Panc1 (cell line): ENCODE measurements around the gene CCDC12. TPM values are rescaled to one million over a fixed set of nuclear protein-coding genes. Genes with fewer than 3 reads are reported as not detected.

ENCODE experiments used
- ATAC-seq: fragments of 200-7000 bp; cut with Tn5 transposase; 2 replicates; pipeline ENCODE4 v1.9.1; 2020; ENCODE audit warnings: mild to moderate bottlenecking, moderate library complexity
- BruUV-seq: library from RNA; stranded (reverse); fragments of 400-500 nt; replicated peaks from 2 replicates; lab custom pipeline; 2021; lab: Mats Ljungman, UMichigan
- CTCF ChIA-PET: fragments of 300-600 bp; sonication (Branson Sonifier 250); formaldehyde crosslinking; loops from one replicate; lab custom pipeline; 2022; ENCODE audit warnings: antibody characterized with exemption; lab: Charles Lee
- POLR2A ChIA-PET: fragments of 300-600 bp; sonication (Branson Sonifier 250); formaldehyde crosslinking; loops from one replicate; lab custom pipeline; 2022; ENCODE audit warnings: antibody characterized with exemption; lab: Charles Lee
- DNase-seq: peaks from one replicate; pipeline ENCODE4 v3.0.0-alpha.2; 2010; ENCODE audit warnings: low read depth, low spot score
- H3K27ac ChIP-seq: 2 replicates; pipeline ENCODE4 v1.5.1; 2011; ENCODE audit warnings: mild to moderate bottlenecking, low read length, inconsistent platforms
- H3K27me3 ChIP-seq: fragments of 200-500 bp; sonication (Bioruptor generic); 2 replicates; pipeline ENCODE4 v1.6.0; 2014; ENCODE audit warnings: low read length, inconsistent platforms; ENCODE audit not compliant: control insufficient read depth, insufficient read depth
- H3K36me3 ChIP-seq: fragments of 200-500 bp; sonication (Bioruptor generic); 2 replicates; pipeline ENCODE4 v1.5.1; 2014; ENCODE audit warnings: inconsistent platforms, mild to moderate bottlenecking, low read length, moderate library complexity; ENCODE audit not compliant: control insufficient read depth, insufficient read depth
- H3K4me1 ChIP-seq: 2 replicates; pipeline ENCODE4 v1.5.1; 2011; ENCODE audit warnings: inconsistent platforms, mild to moderate bottlenecking, low read length, moderate library complexity; ENCODE audit not compliant: control insufficient read depth, insufficient read depth
- H3K4me3 ChIP-seq, 2 experiments: 2 replicates each; pipeline ENCODE4 v1.5.1; 2011 to 2012; ENCODE audit warnings: low read depth in 2 of 2, low read length in 2 of 2, mild to moderate bottlenecking in 2 of 2, inconsistent platforms in 1 of 2, moderate library complexity in 1 of 2
- H3K9me3 ChIP-seq: fragments of 200-500 bp; sonication (Bioruptor generic); 2 replicates; pipeline ENCODE4 v1.5.1; 2014; ENCODE audit warnings: low read depth, mild to moderate bottlenecking, inconsistent platforms, low read length, moderate library complexity; ENCODE audit not compliant: control insufficient read depth, insufficient read depth
- CTCF ChIP-seq: fragments of 450-650 bp; IDR thresholded peaks from 2 replicates; pipeline ENCODE4 v1.5.1; 2017; ENCODE audit warnings: mild to moderate bottlenecking
- SIN3A ChIP-seq: IDR thresholded peaks from 2 replicates; pipeline ENCODE4 v1.6.1; 2012; ENCODE audit warnings: low read depth, mild to moderate bottlenecking, low read length, moderate library complexity, borderline replicate concordance; ENCODE audit not compliant: insufficient read depth
- TCF7L2 ChIP-seq: IDR thresholded peaks from 2 replicates; pipeline ENCODE4 v1.6.1; 2011; ENCODE audit warnings: mild to moderate bottlenecking, low read depth, low read length, inconsistent platforms
- in situ Hi-C: cut with HindIII; loops from 2 replicates; pipeline ENCODE4 v1.10.0; 2016; ENCODE audit warnings: low sequenced_read_pairs, low pct_unique_long_range_greater_than_20kb
- intact Hi-C: fragments of 100-400 bp; cut with micrococcal nuclease; formaldehyde crosslinking; loops from one replicate; pipeline ENCODE4 v1.10.0; 2022; ENCODE audit not compliant: unreplicated experiment
- total RNA-seq: library from RNA; stranded (reverse); gene quantifications from one replicate; pipeline ENCODE4 v1.2.1, GENCODE V29; 2021; ENCODE audit not compliant: unreplicated experiment
- TF ChIP-seq, protein P1 (sequence below), 2 experiments: IDR thresholded peaks; 2 replicates each; pipeline ENCODE4 v1.6.1; 2011 to 2012; ENCODE audit warnings: low read depth in 2 of 2, control low read depth in 1 of 2, low read length in 1 of 2, mild to moderate bottlenecking in 1 of 2, moderate library complexity in 1 of 2; ENCODE audit not compliant: insufficient read depth in 1 of 2

Gene CCDC12
- total RNA-seq, 1 experiment from 2014 or later: 35.5 TPM

DNA sequence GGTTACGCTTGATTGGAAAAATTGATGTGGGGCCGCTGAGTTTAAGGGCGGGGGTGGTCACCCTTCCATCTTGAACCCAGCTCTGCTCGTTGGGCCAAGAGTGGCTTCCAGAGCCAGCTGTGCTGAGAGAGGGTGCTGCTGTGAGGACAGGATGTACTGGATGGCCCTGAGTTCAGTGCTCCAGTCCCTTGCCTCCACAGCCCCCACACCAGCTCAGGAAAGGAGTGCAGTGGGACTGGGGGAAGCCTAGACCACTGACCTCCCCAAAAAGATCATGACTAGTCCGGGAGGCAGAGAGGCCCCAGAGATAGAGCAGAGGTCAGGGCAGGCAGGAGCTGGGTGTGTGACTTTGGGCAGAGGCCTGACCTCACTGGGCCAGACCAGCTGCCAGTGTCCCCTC lies 103.0 kb downstream of the CCDC12 start:
- no peaks in the 10 kb centered on the region for H3K36me3 ChIP-seq
- no peak overlapping the region for H3K4me3 ChIP-seq
- in situ Hi-C loops (no loop called here), intact Hi-C loops (no loop called here)
- CTCF ChIA-PET: no interaction called here
- H3K9me3 ChIP-seq: no peaks in the 10 kb centered on the region
- H3K4me1 ChIP-seq: no peaks in the 10 kb centered on the region
- no peak for TF ChIP-seq CTCF
- TF ChIP-seq, protein P1, sequence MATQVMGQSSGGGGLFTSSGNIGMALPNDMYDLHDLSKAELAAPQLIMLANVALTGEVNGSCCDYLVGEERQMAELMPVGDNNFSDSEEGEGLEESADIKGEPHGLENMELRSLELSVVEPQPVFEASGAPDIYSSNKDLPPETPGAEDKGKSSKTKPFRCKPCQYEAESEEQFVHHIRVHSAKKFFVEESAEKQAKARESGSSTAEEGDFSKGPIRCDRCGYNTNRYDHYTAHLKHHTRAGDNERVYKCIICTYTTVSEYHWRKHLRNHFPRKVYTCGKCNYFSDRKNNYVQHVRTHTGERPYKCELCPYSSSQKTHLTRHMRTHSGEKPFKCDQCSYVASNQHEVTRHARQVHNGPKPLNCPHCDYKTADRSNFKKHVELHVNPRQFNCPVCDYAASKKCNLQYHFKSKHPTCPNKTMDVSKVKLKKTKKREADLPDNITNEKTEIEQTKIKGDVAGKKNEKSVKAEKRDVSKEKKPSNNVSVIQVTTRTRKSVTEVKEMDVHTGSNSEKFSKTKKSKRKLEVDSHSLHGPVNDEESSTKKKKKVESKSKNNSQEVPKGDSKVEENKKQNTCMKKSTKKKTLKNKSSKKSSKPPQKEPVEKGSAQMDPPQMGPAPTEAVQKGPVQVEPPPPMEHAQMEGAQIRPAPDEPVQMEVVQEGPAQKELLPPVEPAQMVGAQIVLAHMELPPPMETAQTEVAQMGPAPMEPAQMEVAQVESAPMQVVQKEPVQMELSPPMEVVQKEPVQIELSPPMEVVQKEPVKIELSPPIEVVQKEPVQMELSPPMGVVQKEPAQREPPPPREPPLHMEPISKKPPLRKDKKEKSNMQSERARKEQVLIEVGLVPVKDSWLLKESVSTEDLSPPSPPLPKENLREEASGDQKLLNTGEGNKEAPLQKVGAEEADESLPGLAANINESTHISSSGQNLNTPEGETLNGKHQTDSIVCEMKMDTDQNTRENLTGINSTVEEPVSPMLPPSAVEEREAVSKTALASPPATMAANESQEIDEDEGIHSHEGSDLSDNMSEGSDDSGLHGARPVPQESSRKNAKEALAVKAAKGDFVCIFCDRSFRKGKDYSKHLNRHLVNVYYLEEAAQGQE (IDR thresholded peaks at IDR 0.05; ENCODE audit: insufficient read depth in 1 of 2, low read depth in 2 of 2, low read length in 1 of 2): no peak
- no peak for TF ChIP-seq TCF7L2
- TF ChIP-seq SIN3A: no peak
- BruUV-seq: no TSS peak
- H3K27me3 ChIP-seq: no peaks in the 10 kb centered on the region
- POLR2A ChIA-PET: no interaction called here
- DNase-seq (no peak), ATAC-seq (no peak)
- H3K27ac ChIP-seq: no peak overlapping the region

Other genes starting within 250 kb of the CCDC12 start
- gene MYL3, start 113.3 kb downstream of the CCDC12 start, total RNA-seq: not detected
- not detected for gene PTH1R, start 99.0 kb downstream of the CCDC12 start, total RNA-seq
- 38.8 TPM for gene NBEAL2, start 2.9 kb upstream of the CCDC12 start, total RNA-seq
- gene SETD2, start 187.4 kb upstream of the CCDC12 start, total RNA-seq: 32.6 TPM